GM23248 (cell line): ENCODE results near the gene ZBP1. TPM values are rescaled to one million over a fixed set of nuclear protein-coding genes. Genes with fewer than 3 reads are reported as not detected.
A peak's percentile ranks its signal among the peaks of the same experiment; 100 is the strongest.

Experiments
- DNase-seq: peaks from one replicate; pipeline ENCODE4 v3.0.0-alpha.2; 2015
- H2AFZ ChIP-seq: fragments of 200-600 bp; sonication (generic); 2 replicates; pipeline ENCODE4 v1.6.1; 2016; ENCODE audit warnings: antibody characterized with exemption
- H3F3A ChIP-seq: fragments of 200-600 bp; sonication (generic); 2 replicates; pipeline ENCODE4 v1.6.1; 2016; ENCODE audit warnings: mild to moderate bottlenecking, antibody characterized with exemption, mixed run types; ENCODE audit not compliant: insufficient read depth
- H3K27ac ChIP-seq: fragments of 200-600 bp; sonication (generic); 2 replicates; pipeline ENCODE4 v1.5.1; 2016; ENCODE audit warnings: mild to moderate bottlenecking
- H3K27me3 ChIP-seq: fragments of 200-600 bp; sonication (generic); replicated peaks from 2 replicates; pipeline ENCODE4 v1.6.1; 2016; ENCODE audit warnings: mild to moderate bottlenecking; ENCODE audit not compliant: insufficient read depth
- H3K36me3 ChIP-seq: fragments of 200-600 bp; sonication (generic); 2 replicates; pipeline ENCODE4 v1.6.1; 2016; ENCODE audit warnings: low read depth, mild to moderate bottlenecking
- H3K4me1 ChIP-seq: fragments of 200-600 bp; sonication (generic); 2 replicates; pipeline ENCODE4 v1.6.1; 2016; ENCODE audit warnings: mild to moderate bottlenecking; ENCODE audit not compliant: insufficient read depth
- H3K4me2 ChIP-seq: fragments of 200-600 bp; sonication (generic); one replicate; pipeline ENCODE4 v1.6.1; 2016; ENCODE audit warnings: mild to moderate bottlenecking; ENCODE audit not compliant: unreplicated experiment
- H3K4me3 ChIP-seq: fragments of 200-600 bp; sonication (generic); 2 replicates; pipeline ENCODE4 v1.5.1; 2016; ENCODE audit warnings: mild to moderate bottlenecking
- H3K79me2 ChIP-seq: fragments of 200-600 bp; sonication (generic); 2 replicates; pipeline ENCODE4 v1.6.1; 2016; ENCODE audit warnings: mild to moderate bottlenecking; ENCODE audit not compliant: insufficient read depth
- H3K9ac ChIP-seq: fragments of 200-600 bp; sonication (generic); 2 replicates; pipeline ENCODE4 v1.6.1; 2016; ENCODE audit warnings: mild to moderate bottlenecking
- H3K9me2 ChIP-seq: fragments of 200-600 bp; sonication (generic); 2 replicates; pipeline ENCODE4 v1.6.1; 2016; ENCODE audit warnings: mixed run types, mild to moderate bottlenecking, moderate library complexity; ENCODE audit not compliant: insufficient read depth
- H3K9me3 ChIP-seq: fragments of 200-600 bp; sonication (generic); one replicate; pipeline ENCODE4 v1.6.1; 2017; ENCODE audit warnings: low read depth
- H4K20me1 ChIP-seq: fragments of 200-600 bp; sonication (generic); 2 replicates; pipeline ENCODE4 v1.6.0; 2016; ENCODE audit not compliant: insufficient read depth
- EZH2 ChIP-seq: fragments of 200-600 bp; sonication (generic); IDR thresholded peaks from 2 replicates; pipeline ENCODE4 v1.6.1; 2018; ENCODE audit warnings: antibody characterized with exemption, mild to moderate bottlenecking; ENCODE audit not compliant: insufficient read depth, poor library complexity, severe bottlenecking
- EZH2phosphoT487 ChIP-seq: fragments of 200-600 bp; sonication (generic); IDR thresholded peaks from 2 replicates; pipeline ENCODE4 v1.6.1; 2018; ENCODE audit warnings: antibody characterized with exemption, moderate library complexity, mild to moderate bottlenecking, low read depth; ENCODE audit not compliant: insufficient read depth
- WGBS, 2 experiments: methylation state at CpG; one replicate each; pipeline ENCODE4 v1.1.6; 2015 to 2017; ENCODE audit warnings: low lambda C conversion rate in 2 of 2, low coverage in 1 of 2; ENCODE audit errors: missing lambda C conversion rate in 2 of 2; 5-methylcytosine and 5-hydroxymethylcytosine counted together
- in situ Hi-C: fragments of 300-500 bp; cut with MboI; formaldehyde crosslinking; loops from 2 replicates; pipeline ENCODE4 v1.15.0; 2020
- polyA plus RNA-seq: library from polyadenylated mRNA; unstranded; fragments of >200 nt; fragmentation: Nextera tagmentation; extraction: Ambion mirVana; gene quantifications from 2 replicates; pipeline ENCODE4 v1.2.1, GENCODE V29; 2016
- total RNA-seq: library from RNA; depleted of rRNA; stranded (reverse); fragments of >200 nt; shearing (Covaris generic); gene quantifications from 2 replicates; pipeline ENCODE4 v1.2.3, GENCODE V29; 2014

ZBP1 gene
- total and polyA plus RNA-seq, 2 experiments from 2014 or later = not detected

DNA sequence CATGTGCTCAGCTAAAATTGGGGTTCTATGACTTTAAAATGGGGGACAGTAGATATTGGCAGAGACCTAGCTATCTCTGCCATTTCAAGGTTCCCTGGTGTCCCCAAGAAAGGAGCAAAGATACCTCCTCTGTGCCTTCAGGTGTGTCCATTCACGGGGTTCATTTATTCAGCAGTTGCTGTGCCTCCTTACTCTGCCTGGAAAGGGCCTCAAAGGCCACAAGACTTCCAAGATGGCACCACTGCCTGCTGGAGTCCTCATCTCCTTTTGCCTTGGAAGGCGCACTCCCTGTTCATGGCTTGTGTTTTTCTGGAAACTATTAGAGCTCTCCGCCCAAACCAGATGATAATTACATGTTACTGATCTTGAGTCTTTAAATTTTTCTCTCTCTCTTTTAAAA lies 3.9 kb upstream of the ZBP1 start:
- Histone ChIP-seq H3K79me2 (no peaks in the 10 kb centered on the region), H3K27me3 (no peaks in the 10 kb centered on the region), H4K20me1 (no peaks in the 10 kb centered on the region), H3K36me3 (no peaks in the 10 kb centered on the region), H3K4me2 (no peak overlapping the region), H3K9me3 (no peaks in the 10 kb centered on the region), H3K9me2 (no peaks in the 10 kb centered on the region), H3K9ac (no peak overlapping the region), H3K4me1 (peaks cover 18% of the 10 kb centered on the region), H3K4me3 (no peak overlapping the region), H3F3A (no peaks in the 10 kb centered on the region), H2AFZ (no peak overlapping the region), H3K27ac (no peak overlapping the region)
- 33 to 36% methylated on average over 3 of the region's 3 CpGs for WGBS, 2 experiments
- in situ Hi-C loops = no loop called here
- DNase-seq = no peak
- TF ChIP-seq EZH2 = no peak
- no peak for TF ChIP-seq EZH2phosphoT487

DNA sequence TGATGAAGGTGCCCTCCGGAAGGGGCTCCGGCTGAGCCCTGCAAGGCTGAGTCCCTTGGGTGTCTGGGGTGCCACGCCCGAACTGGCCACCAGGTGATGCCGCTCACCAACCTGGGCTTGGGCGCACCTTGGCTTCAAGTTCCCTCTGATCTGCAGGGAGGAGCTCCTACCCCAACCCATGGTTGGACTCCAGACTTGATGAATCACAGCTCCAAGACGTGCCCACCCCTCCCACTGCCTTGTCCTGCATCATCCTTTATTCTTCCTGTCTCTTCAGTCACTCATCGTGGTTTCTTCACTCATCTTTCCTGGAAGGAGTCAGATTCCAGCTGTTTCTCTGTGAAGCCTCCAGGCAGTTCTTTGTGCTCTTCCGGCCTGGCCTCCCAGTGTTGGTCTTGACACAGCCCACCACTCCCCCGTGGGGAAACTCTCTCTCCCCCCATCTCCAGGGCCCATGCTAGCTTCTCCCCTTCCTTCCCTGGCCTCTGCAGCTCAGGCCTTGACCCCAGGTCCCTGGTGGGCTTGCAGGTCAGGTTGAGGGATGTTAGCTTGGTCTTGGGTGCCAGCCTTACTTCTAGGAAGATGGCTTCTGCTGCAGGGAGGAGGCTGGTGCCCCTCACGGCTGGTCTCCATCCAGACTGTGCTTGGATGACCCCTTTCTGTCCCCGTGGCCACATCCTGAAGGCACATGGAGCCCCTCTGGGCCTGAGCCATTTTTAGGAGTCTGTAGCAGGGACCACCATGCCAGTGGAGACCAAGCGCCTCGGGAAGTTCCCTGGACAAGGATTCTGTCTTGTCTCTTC lies 2.6 kb upstream of the ZBP1 start:
- Histone ChIP-seq H3K4me3 (no peak overlapping the region), H3F3A (no peaks in the 10 kb centered on the region), H3K79me2 (no peaks in the 10 kb centered on the region), H3K27me3 (no peaks in the 10 kb centered on the region), H3K4me1 (peaks cover 9% of the 10 kb centered on the region), H2AFZ (no peak overlapping the region), H3K36me3 (no peaks in the 10 kb centered on the region), H3K9me3 (no peaks in the 10 kb centered on the region), H4K20me1 (no peaks in the 10 kb centered on the region), H3K9me2 (no peaks in the 10 kb centered on the region), H3K27ac (no peak overlapping the region), H3K4me2 (peak overlapping the region; percentile 44), H3K9ac (no peak overlapping the region)
- peak; percentile 76 for DNase-seq
- TF ChIP-seq EZH2phosphoT487 = no peak
- TF ChIP-seq EZH2 = no peak
- 30 to 42% methylated on average over 13 to 14 of the region's 14 CpGs for WGBS, 2 experiments
- in situ Hi-C loops = no loop called here

DNA sequence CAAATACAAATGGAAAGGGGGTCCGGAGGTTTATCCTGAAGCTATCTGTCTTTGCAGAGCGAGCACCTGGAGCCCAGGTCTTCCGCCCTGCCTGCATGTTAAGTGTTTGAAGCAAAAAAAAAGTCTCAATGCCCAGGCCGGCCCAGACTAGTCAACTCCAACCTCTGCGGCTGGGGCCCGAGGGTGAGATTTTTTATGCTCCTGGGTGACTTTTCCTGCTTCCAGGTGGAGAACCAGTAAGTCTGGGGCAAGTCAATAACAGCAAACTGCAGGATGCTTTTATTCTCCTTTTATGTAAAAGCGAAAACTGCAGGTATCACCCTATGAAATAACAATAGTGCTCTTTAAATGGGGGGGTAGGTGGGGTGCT lies 2.0 kb upstream of the ZBP1 start:
- Histone ChIP-seq H3K4me2 (no peak overlapping the region), H3K36me3 (no peaks in the 10 kb centered on the region), H3K27me3 (no peaks in the 10 kb centered on the region), H3K27ac (no peak overlapping the region), H3K79me2 (no peaks in the 10 kb centered on the region), H2AFZ (no peak overlapping the region), H3K9me2 (no peaks in the 10 kb centered on the region), H3K4me3 (no peak overlapping the region), H3K4me1 (peaks cover 7% of the 10 kb centered on the region; the same call in 1 of the 2 replicates), H3K9me3 (no peaks in the 10 kb centered on the region), H4K20me1 (no peaks in the 10 kb centered on the region), H3F3A (no peaks in the 10 kb centered on the region), H3K9ac (no peak overlapping the region)
- WGBS, 2 experiments = 89 to 94% methylated on average over 6 to 7 of the region's 7 CpGs
- in situ Hi-C loops = no loop called here
- no peak for DNase-seq
- TF ChIP-seq EZH2 (no peak), EZH2phosphoT487 (no peak)

DNA sequence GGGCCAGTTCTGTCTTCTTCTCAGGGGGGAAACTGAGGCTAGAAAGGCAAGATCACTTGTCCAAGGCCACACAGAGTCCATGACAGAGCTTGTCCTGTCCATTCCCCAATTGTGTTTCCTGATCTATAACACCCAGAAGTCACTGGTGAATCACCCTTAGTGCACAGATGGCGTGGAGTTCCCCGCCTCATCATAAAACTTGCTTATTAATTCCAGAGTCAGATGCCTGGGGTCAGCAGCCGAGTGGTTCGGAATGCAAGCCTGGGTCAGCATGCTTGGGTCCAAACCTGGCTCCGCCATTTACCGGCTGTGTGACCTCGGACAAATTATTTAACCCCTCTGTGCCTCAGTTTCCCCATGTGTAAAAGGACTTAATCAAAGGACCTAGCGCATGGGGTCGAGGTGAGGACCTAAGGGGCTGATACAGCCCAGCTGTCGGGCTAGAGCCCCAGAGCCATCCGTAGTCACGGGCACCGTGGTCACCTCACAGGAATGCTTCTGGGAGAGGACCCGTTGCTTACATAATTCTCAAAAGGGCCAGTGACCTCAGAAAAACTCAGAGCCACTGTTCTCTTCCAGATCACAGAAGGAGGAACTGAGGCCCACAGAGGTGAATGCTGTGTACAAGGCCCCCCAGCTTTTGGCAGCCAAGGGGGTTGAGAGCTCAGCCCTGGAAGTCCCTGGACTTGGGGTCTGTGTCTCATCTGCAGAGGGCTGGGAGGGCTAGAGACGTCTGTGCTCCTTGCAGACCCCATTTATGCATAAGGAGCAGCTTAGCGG lies 1.4 kb upstream of the ZBP1 start:
- H3K4me2 ChIP-seq = no peak overlapping the region
- H3K27ac ChIP-seq = no peak overlapping the region
- in situ Hi-C loops = no loop called here
- DNase-seq = peak; percentile 18
- H2AFZ ChIP-seq = no peak overlapping the region
- no peak overlapping the region for H3K9ac ChIP-seq
- H3F3A ChIP-seq = no peaks in the 10 kb centered on the region
- TF ChIP-seq EZH2 (no peak), EZH2phosphoT487 (no peak)
- no peaks in the 10 kb centered on the region for H3K9me2 ChIP-seq
- no peaks in the 10 kb centered on the region for H3K9me3 ChIP-seq
- no peak overlapping the region for H3K4me3 ChIP-seq
- H3K36me3 ChIP-seq = no peaks in the 10 kb centered on the region
- no peaks in the 10 kb centered on the region for H4K20me1 ChIP-seq
- H3K27me3 ChIP-seq = no peaks in the 10 kb centered on the region
- 85 to 91% methylated on average over 16 of the region's 16 CpGs for WGBS, 2 experiments
- peaks cover 7% of the 10 kb centered on the region; the same call in 1 of the 2 replicates for H3K4me1 ChIP-seq
- H3K79me2 ChIP-seq = no peaks in the 10 kb centered on the region
